ENCODE results near the gene CASQ2. TPM values are rescaled to one million over a fixed set of nuclear protein-coding genes. Genes with fewer than 3 reads are reported as not detected.

CASQ2 gene
- total RNA-seq, 1 donor from 2014 or later, result 0.11 TPM

DNA sequence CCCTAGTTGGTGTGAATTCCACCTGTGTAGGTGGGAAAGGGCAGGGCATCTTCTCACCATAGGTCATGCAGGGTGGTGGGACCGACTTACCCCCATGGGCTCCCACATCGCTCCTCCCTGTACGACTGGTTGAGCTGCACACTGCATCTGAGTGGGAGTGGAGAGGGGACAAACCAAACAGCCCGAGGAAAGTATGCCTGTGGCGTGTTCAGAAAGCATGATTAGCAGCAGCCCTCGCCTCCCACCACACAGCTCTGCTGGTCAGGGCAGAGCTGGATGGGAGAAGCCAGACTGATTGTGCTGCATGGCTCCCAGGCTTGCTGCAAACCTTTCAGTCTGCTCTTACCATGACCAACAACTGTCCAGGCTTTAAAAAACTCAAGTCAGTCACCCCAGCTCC lies 102.3 kb downstream of the CASQ2 start:
- Mint-ChIP-seq H3K4me3 (ENCODE audit: unreplicated experiment) (no peak overlapping the region), H3K4me1 (ENCODE audit: low read depth, unreplicated experiment) (peaks cover 28% of the 10 kb centered on the region), H3K9me3 (ENCODE audit: unreplicated experiment) (peaks cover 4% of the 10 kb centered on the region), H3K27me3 (ENCODE audit: low read depth, unreplicated experiment) (no peaks in the 10 kb centered on the region), H3K27ac (ENCODE audit: unreplicated experiment) (no peak overlapping the region), H3K36me3 (ENCODE audit: low read depth, unreplicated experiment) (peaks cover 33% of the 10 kb centered on the region)
- Histone ChIP-seq H3K27ac (ENCODE audit: low read depth, low read length) (no peak overlapping the region), H4K20me1 (ENCODE audit: insufficient read depth, low read length) (no peaks in the 10 kb centered on the region), H3K9ac (ENCODE audit: low read length) (no peak overlapping the region), H3K4me3 (ENCODE audit: insufficient read depth, low read depth, low read length) (no peak overlapping the region), H3K4me2 (ENCODE audit: low read length) (no peak overlapping the region), H3K79me2 (ENCODE audit: insufficient read depth, low read length) (peaks cover 17% of the 10 kb centered on the region), H3K27me3 (ENCODE audit: insufficient read depth, low read length) (no peaks in the 10 kb centered on the region), H3K4me1 (ENCODE audit: insufficient read depth, low read length) (peaks cover 29% of the 10 kb centered on the region), H3K36me3 (ENCODE audit: insufficient read depth, low read length) (peaks cover 16% of the 10 kb centered on the region), H2AFZ (ENCODE audit: low read depth, low read length) (no peak overlapping the region), H3K9me3 (ENCODE audit: insufficient read depth, low read depth, low read length) (peaks cover 9% of the 10 kb centered on the region)
- no peak for DNase-seq (ENCODE audit: low read depth)
- TF ChIP-seq CTCF (IDR thresholded peaks at IDR 0.05; ENCODE audit: insufficient read depth, low read depth, low read length) (no peak), EZH2 (IDR thresholded peaks at IDR 0.05; ENCODE audit: insufficient read depth, low read length) (no peak)
- FAIRE-seq, result no peak

- H3K4me3 ChIP-seq (ENCODE audit: insufficient read depth, low read depth, low read length), result no peak overlapping the region
- Mint-ChIP-seq H3K4me3 (ENCODE audit: unreplicated experiment) (no peak overlapping the region), H3K9me3 (ENCODE audit: unreplicated experiment) (peaks cover 4% of the 10 kb centered on the region), H3K27me3 (ENCODE audit: low read depth, unreplicated experiment) (no peaks in the 10 kb centered on the region), H3K4me1 (ENCODE audit: low read depth, unreplicated experiment) (peaks cover 24% of the 10 kb centered on the region), H3K27ac (ENCODE audit: unreplicated experiment) (no peak overlapping the region), H3K36me3 (ENCODE audit: low read depth, unreplicated experiment) (peaks cover 36% of the 10 kb centered on the region)
- no peaks in the 10 kb centered on the region for H4K20me1 ChIP-seq (ENCODE audit: insufficient read depth, low read length)
- H2AFZ ChIP-seq (ENCODE audit: low read depth, low read length), result no peak overlapping the region
- peaks cover 9% of the 10 kb centered on the region for H3K9me3 ChIP-seq (ENCODE audit: insufficient read depth, low read depth, low read length)
- TF ChIP-seq EZH2 (IDR thresholded peaks at IDR 0.05; ENCODE audit: insufficient read depth, low read length), result no peak
- no peak for TF ChIP-seq CTCF (IDR thresholded peaks at IDR 0.05; ENCODE audit: insufficient read depth, low read depth, low read length)
- H3K4me2 ChIP-seq (ENCODE audit: low read length), result no peak overlapping the region
- DNase-seq (ENCODE audit: low read depth), result no peak
- H3K4me1 ChIP-seq (ENCODE audit: insufficient read depth, low read length), result peaks cover 22% of the 10 kb centered on the region
- no peak overlapping the region for H3K9ac ChIP-seq (ENCODE audit: low read length)
- no peaks in the 10 kb centered on the region for H3K27me3 ChIP-seq (ENCODE audit: insufficient read depth, low read length)
- no peak overlapping the region for H3K27ac ChIP-seq (ENCODE audit: low read depth, low read length)
- H3K79me2 ChIP-seq (ENCODE audit: insufficient read depth, low read length), result peaks cover 17% of the 10 kb centered on the region
- H3K36me3 ChIP-seq (ENCODE audit: insufficient read depth, low read length), result peaks cover 16% of the 10 kb centered on the region
- FAIRE-seq, result no peak
These were observed 103.0 kb downstream of the CASQ2 start for GRCh38 chr1:115665319-115666096.

DNA sequence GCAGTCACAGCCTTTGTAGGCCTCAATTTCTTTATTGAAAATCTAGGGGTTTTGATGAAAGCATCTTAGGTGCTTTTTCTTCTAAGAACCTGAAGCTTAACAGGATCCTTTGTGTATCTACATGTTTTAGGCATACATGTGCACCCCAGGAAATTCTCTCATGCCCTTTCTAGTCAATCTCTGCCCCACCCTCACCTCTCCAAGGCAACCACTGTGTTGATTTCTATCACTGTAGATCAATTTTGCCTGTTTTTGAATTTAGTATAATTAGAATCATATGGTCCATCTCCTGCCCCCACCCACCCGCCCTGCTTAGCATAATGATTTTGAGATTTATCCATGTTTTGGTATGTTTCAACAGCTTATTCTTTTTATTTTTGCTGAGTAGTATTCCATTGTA lies 107.4 kb downstream of the CASQ2 start:
- peaks cover 15% of the 10 kb centered on the region for H3K36me3 ChIP-seq (ENCODE audit: insufficient read depth, low read length)
- H4K20me1 ChIP-seq (ENCODE audit: insufficient read depth, low read length), result peaks cover 16% of the 10 kb centered on the region
- no peaks in the 10 kb centered on the region for H3K27me3 ChIP-seq (ENCODE audit: insufficient read depth, low read length)
- no peaks in the 10 kb centered on the region for H3K27me3 Mint-ChIP-seq (ENCODE audit: low read depth, unreplicated experiment)
- H3K9me3 ChIP-seq (ENCODE audit: insufficient read depth, low read depth, low read length), result no peaks in the 10 kb centered on the region
- H3K4me3 ChIP-seq (ENCODE audit: insufficient read depth, low read depth, low read length), result no peak overlapping the region
- no peak overlapping the region for H2AFZ ChIP-seq (ENCODE audit: low read depth, low read length)
- no peak for FAIRE-seq
- no peak for DNase-seq (ENCODE audit: low read depth)
- peaks cover 32% of the 10 kb centered on the region for H3K79me2 ChIP-seq (ENCODE audit: insufficient read depth, low read length)
- H3K4me1 Mint-ChIP-seq (ENCODE audit: low read depth, unreplicated experiment), result peaks cover 11% of the 10 kb centered on the region
- no peak overlapping the region for H3K4me2 ChIP-seq (ENCODE audit: low read length)
- H3K27ac ChIP-seq (ENCODE audit: low read depth, low read length), result no peak overlapping the region
- H3K36me3 Mint-ChIP-seq (ENCODE audit: low read depth, unreplicated experiment), result peaks cover 37% of the 10 kb centered on the region
- no peak overlapping the region for H3K4me3 Mint-ChIP-seq (ENCODE audit: unreplicated experiment)
- no peak overlapping the region for H3K27ac Mint-ChIP-seq (ENCODE audit: unreplicated experiment)
- TF ChIP-seq CTCF (IDR thresholded peaks at IDR 0.05; ENCODE audit: insufficient read depth, low read depth, low read length) (no peak), EZH2 (IDR thresholded peaks at IDR 0.05; ENCODE audit: insufficient read depth, low read length) (no peak)
- H3K9me3 Mint-ChIP-seq (ENCODE audit: unreplicated experiment), result no peaks in the 10 kb centered on the region
- H3K4me1 ChIP-seq (ENCODE audit: insufficient read depth, low read length), result no peaks in the 10 kb centered on the region
- H3K9ac ChIP-seq (ENCODE audit: low read length), result no peak overlapping the region

Data from astrocyte (in vitro differentiated cells and primary cell).